Measurements from ENCODE around the gene HTRA3. TPM values are rescaled to one million over a fixed set of nuclear protein-coding genes. Genes with fewer than 3 reads are reported as not detected.

The HTRA3 gene
- not detected for total RNA-seq
- polyA plus RNA-seq: not detected
- total RNA-seq: not detected

GRCh38 chr4:8269535-8270417 is at the start of gene HTRA3:
Gene HTRA3, plus strand, starts transcription at chr4:8269754. Its CDS starts 215 bp downstream, at chr4:8269969.
- DNase-seq (no peak), ATAC-seq (peak; percentile 20)
- peak within 1 kb of the TSS in 1 of 9 donors; percentile 48 for H3K27ac Mint-ChIP-seq
- no peaks in the 10 kb centered on the region for H3K4me1 ChIP-seq (ENCODE audit: control insufficient read depth in 2 of 2, insufficient read depth in 2 of 2, low read length in 2 of 2)
- peaks cover 0 to 7% (median 0%) of the 10 kb centered on the region in 7 donors for H3K4me1 Mint-ChIP-seq
- no peaks in the 10 kb centered on the region for H3K9me3 Mint-ChIP-seq
- CTCF ChIA-PET: interaction anchor here (1.0 kb wide), 1 partner anchor 13 kb away, joined by 3 read pairs; no protein-coding TSS in a partner anchor
- intact Hi-C loops (cut with micrococcal nuclease): no loop called here
- no peak within 1 kb of the TSS for H3K4me3 ChIP-seq (ENCODE audit: low read length)
- no peaks in the 10 kb centered on the region for H3K36me3 Mint-ChIP-seq
- no peaks in the 10 kb centered on the region for H3K27me3 ChIP-seq (ENCODE audit: control insufficient read depth in 2 of 2, insufficient read depth in 2 of 2, low read length in 2 of 2)
- no peak within 1 kb of the TSS for H3K4me3 Mint-ChIP-seq
- H3K36me3 ChIP-seq (ENCODE audit: control insufficient read depth in 2 of 3, insufficient read depth in 3 of 3, low read length in 3 of 3): no peaks in the 10 kb centered on the region
- no peaks in the 10 kb centered on the region for H3K9me3 ChIP-seq (ENCODE audit: control insufficient read depth in 2 of 3, low read length in 3 of 3)
- POLR2A ChIA-PET: no interaction called here
- H3K27ac ChIP-seq (ENCODE audit: low read depth, low read length): no peak within 1 kb of the TSS
- H3K27me3 Mint-ChIP-seq: peaks cover 18 to 46% (median 21%) of the 10 kb centered on the region in 5 donors

- Histone ChIP-seq H3K27me3 (ENCODE audit: control insufficient read depth in 2 of 2, insufficient read depth in 2 of 2, low read length in 2 of 2) (no peaks in the 10 kb centered on the region), H3K4me3 (ENCODE audit: low read length) (no peak overlapping the region), H3K9me3 (ENCODE audit: control insufficient read depth in 2 of 3, low read length in 3 of 3) (no peaks in the 10 kb centered on the region), H3K36me3 (ENCODE audit: control insufficient read depth in 2 of 3, insufficient read depth in 3 of 3, low read length in 3 of 3) (peaks cover 0 to 79% (median 7%) of the 10 kb centered on the region in 3 experiments), H3K4me1 (ENCODE audit: control insufficient read depth in 2 of 2, insufficient read depth in 2 of 2, low read length in 2 of 2) (peaks cover 12 to 26% of the 10 kb centered on the region in 2 donors), H3K27ac (ENCODE audit: low read depth, low read length) (peak overlapping the region; percentile 59)
- Mint-ChIP-seq H3K36me3 (peaks cover 15 to 59% (median 27%) of the 10 kb centered on the region in 5 donors), H3K4me1 (peaks cover 16 to 33% (median 24%) of the 10 kb centered on the region in 7 donors), H3K27ac (peak overlapping the region in 8 of 9 donors; percentile 57 to 90 (median 82)), H3K9me3 (no peaks in the 10 kb centered on the region), H3K27me3 (no peaks in the 10 kb centered on the region), H3K4me3 (peak overlapping the region in 4 of 10 donors; percentile 7 to 41 (median 16))
- no peak for DNase-seq
- POLR2A ChIA-PET: interaction anchor here (1.1 to 1.4 kb wide), 2 partner anchors 21 to 65 kb away, joined by 3 to 4 read pairs; no protein-coding TSS in a partner anchor
- intact Hi-C loops (cut with micrococcal nuclease): loop anchor here in 1 of 2 donors (2.0 kb wide), 1 partner anchor 22 kb away; the partner anchor contains the start of gene SH3TC1
- no peak for ATAC-seq
- CTCF ChIA-PET: no interaction called here
These were observed 48.7 kb upstream of the HTRA3 start for GRCh38 chr4:8220661-8221450.

- DNase-seq: peak in 6 of 9 donors; percentile 61 to 77 (median 75)
- no peaks in the 10 kb centered on the region for H3K27me3 Mint-ChIP-seq
- no peak overlapping the region for H3K4me3 ChIP-seq (ENCODE audit: low read length)
- intact Hi-C loops (cut with micrococcal nuclease): loop anchor here in 1 of 2 donors (2.0 kb wide), 1 partner anchor 23 kb away; the partner anchor contains the start of gene SH3TC1
- no peaks in the 10 kb centered on the region for H3K27me3 ChIP-seq (ENCODE audit: control insufficient read depth in 2 of 2, insufficient read depth in 2 of 2, low read length in 2 of 2)
- H3K4me1 ChIP-seq (ENCODE audit: control insufficient read depth in 2 of 2, insufficient read depth in 2 of 2, low read length in 2 of 2): peaks cover 12 to 33% of the 10 kb centered on the region in 2 donors
- peak; percentile 87 for ATAC-seq
- peak overlapping the region; percentile 42 to 90 (median 81) for H3K27ac Mint-ChIP-seq
- peaks cover 0 to 73% (median 7%) of the 10 kb centered on the region in 3 experiments for H3K36me3 ChIP-seq (ENCODE audit: control insufficient read depth in 2 of 3, insufficient read depth in 3 of 3, low read length in 3 of 3)
- H3K27ac ChIP-seq (ENCODE audit: low read depth, low read length): peak overlapping the region; percentile 59
- ChIA-PET CTCF (no interaction called here), POLR2A (interaction anchor here (0.8 to 1.1 kb wide), 2 partner anchors 20 to 21 kb away, joined by 3 read pairs; no protein-coding TSS in a partner anchor)
- no peaks in the 10 kb centered on the region for H3K9me3 ChIP-seq (ENCODE audit: control insufficient read depth in 2 of 3, low read length in 3 of 3)
- peak overlapping the region in 4 of 10 donors; percentile 7 to 41 (median 16) for H3K4me3 Mint-ChIP-seq
- peaks cover 15 to 59% (median 27%) of the 10 kb centered on the region in 5 donors for H3K36me3 Mint-ChIP-seq
- H3K4me1 Mint-ChIP-seq: peaks cover 16 to 33% (median 24%) of the 10 kb centered on the region in 7 donors
- H3K9me3 Mint-ChIP-seq: no peaks in the 10 kb centered on the region
These were observed 48.1 kb upstream of the HTRA3 start for GRCh38 chr4:8221476-8221875.

GRCh38 chr4:8221985-8222384 is 47.6 kb upstream of the HTRA3 start:
- Histone ChIP-seq H3K27me3 (ENCODE audit: control insufficient read depth in 2 of 2, insufficient read depth in 2 of 2, low read length in 2 of 2) (no peaks in the 10 kb centered on the region), H3K9me3 (ENCODE audit: control insufficient read depth in 2 of 3, low read length in 3 of 3) (no peaks in the 10 kb centered on the region), H3K4me3 (ENCODE audit: low read length) (no peak overlapping the region), H3K36me3 (ENCODE audit: control insufficient read depth in 2 of 3, insufficient read depth in 3 of 3, low read length in 3 of 3) (peaks cover 0 to 72% (median 7%) of the 10 kb centered on the region in 3 experiments), H3K4me1 (ENCODE audit: control insufficient read depth in 2 of 2, insufficient read depth in 2 of 2, low read length in 2 of 2) (peaks cover 12 to 35% of the 10 kb centered on the region in 2 donors), H3K27ac (ENCODE audit: low read depth, low read length) (peak overlapping the region; percentile 59)
- H3K4me3 Mint-ChIP-seq: peak overlapping the region in 3 of 10 donors; percentile 16 to 41 (median 17)
- no peaks in the 10 kb centered on the region for H3K27me3 Mint-ChIP-seq
- ATAC-seq: peak; percentile 16
- no peak for DNase-seq
- H3K4me1 Mint-ChIP-seq: peaks cover 16 to 34% (median 26%) of the 10 kb centered on the region in 7 donors
- peaks cover 15 to 59% (median 27%) of the 10 kb centered on the region in 5 donors for H3K36me3 Mint-ChIP-seq
- intact Hi-C loops (cut with micrococcal nuclease): loop anchor here in 1 of 2 donors (2.0 kb wide), 1 partner anchor 23 kb away; the partner anchor contains the start of gene SH3TC1
- ChIA-PET POLR2A (interaction anchor here (0.8 to 1.1 kb wide), 2 partner anchors 21 to 22 kb away, joined by 3 read pairs; no protein-coding TSS in a partner anchor), CTCF (no interaction called here)
- H3K9me3 Mint-ChIP-seq: no peaks in the 10 kb centered on the region
- H3K27ac Mint-ChIP-seq: peak overlapping the region in 8 of 9 donors; percentile 78 to 90 (median 83)

- Histone ChIP-seq H3K4me3 (ENCODE audit: low read length) (no peak overlapping the region), H3K4me1 (ENCODE audit: control insufficient read depth in 2 of 2, insufficient read depth in 2 of 2, low read length in 2 of 2) (peaks cover 18 to 39% of the 10 kb centered on the region in 2 donors), H3K9me3 (ENCODE audit: control insufficient read depth in 2 of 3, low read length in 3 of 3) (no peaks in the 10 kb centered on the region), H3K36me3 (ENCODE audit: control insufficient read depth in 2 of 3, insufficient read depth in 3 of 3, low read length in 3 of 3) (peaks cover 0 to 72% (median 7%) of the 10 kb centered on the region in 3 experiments), H3K27ac (ENCODE audit: low read depth, low read length) (no peak overlapping the region), H3K27me3 (ENCODE audit: control insufficient read depth in 2 of 2, insufficient read depth in 2 of 2, low read length in 2 of 2) (no peaks in the 10 kb centered on the region)
- CTCF ChIA-PET: no interaction called here
- intact Hi-C loops (cut with micrococcal nuclease): no loop called here
- Mint-ChIP-seq H3K27me3 (no peaks in the 10 kb centered on the region), H3K4me1 (peaks cover 16 to 34% (median 26%) of the 10 kb centered on the region in 7 donors), H3K36me3 (peaks cover 15 to 54% (median 27%) of the 10 kb centered on the region in 5 donors), H3K4me3 (peak overlapping the region in 1 of 10 donors; percentile 26), H3K27ac (peak overlapping the region in 4 of 9 donors; percentile 38 to 81 (median 60)), H3K9me3 (no peaks in the 10 kb centered on the region)
- ATAC-seq: no peak
- DNase-seq: no peak
- POLR2A ChIA-PET: interaction anchor here (0.8 kb wide), 1 partner anchor 21 kb away, joined by 3 read pairs; no protein-coding TSS in a partner anchor
These were observed 46.8 kb upstream of the HTRA3 start for GRCh38 chr4:8222609-8223388.
